GM19455 (cell line): ENCODE measurements around the gene DDOST.

ENCODE experiments used
- ATAC-seq: cut with Tn5 transposase; IDR thresholded peaks from one replicate; pipeline ENCODE4 v1.9.1; 2021; ENCODE audit not compliant: unreplicated experiment

DDOST gene

DNA sequence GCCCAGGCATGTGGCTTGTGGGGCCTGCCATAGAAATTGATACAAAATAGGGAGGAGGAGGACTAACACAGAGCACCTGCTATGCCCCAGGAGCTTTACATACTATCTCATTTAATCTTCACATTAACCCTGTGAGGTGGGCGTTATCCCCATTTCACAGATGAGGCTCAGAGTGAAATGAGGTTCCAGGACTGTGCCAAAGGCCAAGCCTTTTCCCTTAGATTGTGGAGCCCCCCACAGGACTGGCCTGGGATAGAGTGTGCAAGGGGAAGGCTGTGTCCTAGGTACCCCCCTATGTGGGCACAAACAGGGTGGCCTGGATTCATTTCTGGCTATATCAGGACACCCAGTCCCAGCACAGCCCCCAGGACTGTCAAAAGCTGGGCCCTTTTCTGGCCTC lies 2.2 kb upstream of the DDOST start:
- no peak for ATAC-seq

DNA sequence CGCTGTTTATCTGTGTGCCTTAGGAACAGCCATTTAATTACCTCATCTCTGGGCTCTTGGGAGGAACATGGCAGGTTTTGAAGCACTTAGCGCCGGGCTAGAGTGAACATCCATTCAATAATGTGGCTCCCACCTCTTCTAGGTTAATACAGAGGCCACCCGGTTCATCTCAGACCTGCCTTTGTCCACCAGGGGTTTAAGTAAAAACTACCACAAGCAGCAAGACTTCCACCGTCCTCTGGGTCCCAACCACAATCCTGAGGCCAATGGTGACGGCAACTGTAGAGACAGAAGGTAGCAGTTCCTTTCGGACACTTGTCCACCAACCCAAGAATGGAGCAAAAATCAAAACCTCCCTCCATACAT lies 924 bp upstream of the DDOST start:
- ATAC-seq = no peak

DNA sequence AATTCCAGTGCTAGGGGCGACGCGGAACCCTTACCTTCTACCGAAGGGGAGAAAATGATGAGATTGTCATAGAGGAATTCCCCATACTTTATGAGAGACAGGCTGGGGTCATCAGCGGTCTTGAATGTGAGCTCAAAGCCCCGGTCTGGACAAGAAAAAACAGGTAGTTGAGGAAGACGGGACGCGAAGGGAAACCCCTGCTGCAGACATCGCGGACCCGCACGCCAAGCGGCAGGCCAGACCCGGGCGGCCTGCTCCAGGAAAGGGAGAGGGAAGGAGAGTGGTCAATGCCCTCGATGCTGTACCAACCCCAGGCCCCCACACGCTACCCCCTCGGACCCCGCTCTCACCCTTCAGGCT lies 342 bp downstream of the DDOST start:
- peak; percentile 3 for ATAC-seq

DNA sequence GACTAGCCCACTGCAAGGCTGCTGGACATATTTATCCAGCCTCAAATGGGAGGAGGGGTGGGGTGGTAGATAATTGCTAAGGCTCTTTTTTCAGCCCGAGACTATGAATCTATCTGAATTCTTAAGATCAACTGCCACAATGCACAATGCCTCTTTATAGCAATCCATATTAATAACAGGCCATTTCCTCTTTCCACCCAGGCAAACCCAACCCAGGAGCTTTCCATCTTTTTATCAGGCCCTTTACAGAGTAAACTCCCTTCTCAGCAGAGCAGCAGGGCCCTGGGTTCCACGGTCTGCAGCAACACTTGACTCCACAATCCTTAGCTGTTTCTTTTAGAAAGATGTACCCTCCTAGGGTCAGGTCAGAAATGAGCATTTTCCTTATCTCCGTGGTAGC lies 806 bp downstream of the DDOST start:
- ATAC-seq = no peak

DNA sequence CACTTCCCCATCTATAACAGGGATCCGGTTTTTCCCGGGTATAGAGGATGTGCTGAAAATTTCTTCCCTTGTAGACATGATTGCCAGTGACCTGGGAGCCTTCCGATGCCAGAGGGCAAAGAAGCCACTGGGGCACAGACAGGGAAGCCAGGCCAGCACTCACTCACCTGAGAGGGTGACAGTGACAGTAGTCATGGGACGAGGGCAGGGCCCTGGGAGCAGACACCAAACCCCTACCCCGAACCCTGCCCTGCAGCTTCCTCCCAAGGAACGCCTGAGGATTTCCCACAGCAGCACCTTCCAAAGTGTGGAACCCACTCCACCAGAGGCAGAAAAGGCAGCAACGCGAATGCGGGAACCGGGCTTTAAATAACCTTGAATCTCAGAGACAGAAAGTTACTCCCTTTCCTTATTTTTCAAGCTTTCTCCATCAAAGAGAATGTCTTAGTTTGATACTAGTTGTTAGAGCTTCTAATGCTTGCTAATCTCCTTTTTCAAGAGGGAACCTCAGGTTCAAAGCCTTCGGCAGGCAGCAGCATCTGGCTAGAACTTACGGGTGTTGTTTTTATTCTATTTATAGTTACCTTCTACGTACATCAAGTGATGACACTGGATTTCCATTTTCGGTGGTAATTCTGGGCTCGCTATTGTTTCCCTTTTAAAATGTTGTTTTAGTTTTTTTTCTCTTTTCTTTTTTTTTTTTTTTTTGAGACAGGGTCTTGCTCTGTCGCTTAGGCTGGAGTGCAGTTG lies 2.8 kb downstream of the DDOST start:
- ATAC-seq = no peak

DNA sequence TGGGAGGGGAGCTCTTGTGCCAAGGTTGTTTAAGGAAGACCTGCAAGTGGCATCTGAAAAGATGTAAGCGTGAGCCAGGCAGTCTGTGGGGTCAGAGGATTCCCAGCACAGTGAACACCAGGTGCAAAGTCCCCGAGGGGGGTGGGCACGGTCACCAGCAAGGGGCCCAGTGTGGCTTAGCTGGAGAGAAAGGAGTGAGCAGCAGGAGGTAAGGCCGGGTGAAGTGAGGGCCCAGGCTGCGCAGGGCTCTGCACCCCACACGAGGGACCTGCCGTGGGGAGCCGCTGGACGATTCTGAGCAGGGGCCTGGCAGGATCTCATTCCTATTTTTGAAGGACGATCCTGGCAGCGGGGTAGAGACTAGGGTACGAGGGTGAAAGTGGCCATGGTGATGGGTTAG lies 4.1 kb downstream of the DDOST start:
- no peak for ATAC-seq

DNA sequence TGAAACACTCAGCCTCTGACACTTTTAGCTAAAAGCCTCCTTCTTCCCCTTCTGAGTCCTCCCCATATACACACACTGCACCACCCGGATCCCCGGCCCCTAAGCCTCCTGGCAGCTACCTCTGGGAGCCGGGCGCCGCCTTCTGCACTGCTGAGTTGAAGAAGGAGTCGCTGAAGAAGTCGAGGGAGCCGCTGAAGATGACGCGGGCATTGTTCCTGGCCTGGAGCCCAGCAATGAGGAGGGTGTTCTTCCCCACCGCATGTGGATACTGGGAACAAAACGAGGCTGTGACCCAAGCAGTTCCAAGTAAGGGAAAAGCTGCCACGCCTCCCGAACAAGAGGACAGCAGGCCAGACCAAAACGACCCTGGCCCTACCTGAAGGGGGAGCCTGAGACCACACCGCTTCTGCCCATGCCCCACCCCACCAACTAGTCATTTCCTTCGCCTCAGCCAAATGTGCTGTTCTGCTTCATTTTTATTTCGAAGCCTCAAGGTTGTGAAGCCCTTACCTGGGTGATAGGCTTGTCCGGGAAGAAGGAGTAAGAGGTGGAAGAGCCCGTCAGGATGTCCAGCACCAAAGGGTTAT lies 7.0 kb downstream of the DDOST start:
- ATAC-seq = no peak

DNA sequence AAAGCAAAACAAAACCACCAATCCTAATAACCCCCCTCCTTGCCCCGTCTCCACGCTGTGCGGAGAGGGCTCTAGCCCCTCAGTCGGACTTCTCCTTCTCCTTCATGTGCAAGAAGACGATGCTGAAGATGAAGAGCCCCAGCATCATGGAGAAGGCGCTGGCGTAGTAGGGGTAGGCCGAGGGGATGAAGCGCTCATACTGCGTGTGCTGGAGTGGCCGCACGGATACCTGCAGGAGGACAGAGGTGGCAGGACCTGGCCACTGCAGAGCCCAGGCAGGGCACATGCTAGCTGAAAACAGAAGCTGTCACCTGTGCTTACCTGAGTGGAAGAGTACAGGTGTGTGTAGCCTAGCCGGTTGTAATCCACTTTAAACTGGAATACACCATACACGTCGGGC lies 8.9 kb downstream of the DDOST start:
- no peak for ATAC-seq

DNA sequence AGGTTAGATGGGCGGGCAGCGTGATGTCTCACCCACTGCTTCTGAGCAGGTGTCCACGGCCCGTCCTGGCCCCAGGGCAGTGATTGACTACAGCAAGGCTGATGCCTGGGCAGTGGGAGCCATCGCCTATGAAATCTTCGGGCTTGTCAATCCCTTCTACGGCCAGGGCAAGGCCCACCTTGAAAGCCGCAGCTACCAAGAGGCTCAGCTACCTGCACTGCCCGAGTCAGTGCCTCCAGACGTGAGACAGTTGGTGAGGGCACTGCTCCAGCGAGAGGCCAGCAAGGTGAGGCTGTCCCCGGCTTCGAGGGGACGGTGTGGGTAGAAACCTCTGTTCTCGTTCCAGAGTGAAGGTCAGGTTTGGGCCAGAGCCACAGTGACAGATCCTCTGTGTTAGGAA lies 12.2 kb downstream of the DDOST start:
- no peak for ATAC-seq

DNA sequence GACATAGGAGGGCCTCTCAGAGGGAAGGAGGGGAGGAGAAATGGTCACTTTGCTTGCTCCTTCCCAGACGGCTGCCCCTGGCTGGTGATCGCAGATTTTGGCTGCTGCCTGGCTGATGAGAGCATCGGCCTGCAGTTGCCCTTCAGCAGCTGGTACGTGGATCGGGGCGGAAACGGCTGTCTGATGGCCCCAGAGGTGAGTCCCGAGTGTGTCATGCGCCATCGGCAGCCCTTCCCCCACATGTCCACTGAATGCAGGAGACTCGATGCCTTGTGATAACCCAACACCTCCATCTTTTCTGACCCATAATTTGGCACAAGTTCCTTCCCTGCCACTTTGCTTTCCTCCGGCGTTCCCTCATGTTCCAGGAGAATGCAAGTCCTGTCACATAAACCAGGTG lies 12.7 kb downstream of the DDOST start:
- ATAC-seq = no peak

DNA sequence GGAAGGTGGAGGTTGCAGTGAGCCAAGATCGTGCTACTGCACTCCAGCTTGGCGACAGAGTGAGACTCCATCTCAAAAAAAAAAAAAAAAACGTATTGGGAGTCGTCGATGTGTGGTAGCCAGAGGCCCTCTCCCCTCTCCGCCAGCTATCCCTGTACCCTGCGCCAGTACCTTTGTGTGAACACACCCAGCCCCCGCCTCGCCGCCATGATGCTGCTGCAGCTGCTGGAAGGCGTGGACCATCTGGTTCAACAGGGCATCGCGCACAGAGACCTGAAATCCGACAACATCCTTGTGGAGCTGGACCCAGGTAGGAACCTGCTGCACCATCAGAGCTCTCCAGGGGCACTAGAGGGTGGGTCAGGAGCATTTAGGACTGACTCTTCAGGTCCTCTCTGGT lies 15.8 kb downstream of the DDOST start:
- no peak for ATAC-seq

DNA sequence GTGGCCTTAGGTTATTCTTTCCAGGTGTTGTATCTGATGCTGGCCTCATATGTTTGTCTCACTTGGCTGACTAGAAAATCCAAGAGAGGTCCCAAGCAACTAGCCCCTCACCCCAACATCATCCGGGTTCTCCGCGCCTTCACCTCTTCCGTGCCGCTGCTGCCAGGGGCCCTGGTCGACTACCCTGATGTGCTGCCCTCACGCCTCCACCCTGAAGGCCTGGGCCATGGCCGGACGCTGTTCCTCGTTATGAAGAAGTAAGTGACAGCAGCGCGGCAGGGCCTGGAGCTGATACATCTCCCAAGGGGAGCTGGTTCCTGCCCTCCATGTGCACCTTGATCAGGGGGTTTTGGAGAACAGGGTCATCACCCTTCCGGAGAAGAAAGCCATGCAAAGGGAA lies 16.8 kb downstream of the DDOST start:
- ATAC-seq = no peak

DNA sequence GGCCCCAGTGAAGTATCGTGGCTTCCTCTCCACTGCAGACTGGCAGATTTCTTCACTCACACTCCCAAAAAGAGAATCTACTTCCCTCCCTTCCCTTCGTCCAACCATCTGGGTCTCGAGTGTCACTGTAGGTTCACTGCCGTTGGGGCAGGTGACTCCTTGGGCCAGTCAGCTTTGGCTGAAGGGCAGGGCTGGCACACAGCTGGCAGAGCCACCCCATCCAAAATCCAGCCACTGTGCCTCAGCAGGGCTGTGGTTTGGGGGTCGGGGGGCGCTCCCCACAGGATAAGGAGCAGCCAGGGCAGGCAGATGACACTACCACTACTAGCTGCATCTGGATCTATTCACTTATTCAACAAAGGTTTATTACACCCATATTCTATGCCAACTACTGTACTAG lies 18.1 kb downstream of the DDOST start:
- ATAC-seq = no peak

DNA sequence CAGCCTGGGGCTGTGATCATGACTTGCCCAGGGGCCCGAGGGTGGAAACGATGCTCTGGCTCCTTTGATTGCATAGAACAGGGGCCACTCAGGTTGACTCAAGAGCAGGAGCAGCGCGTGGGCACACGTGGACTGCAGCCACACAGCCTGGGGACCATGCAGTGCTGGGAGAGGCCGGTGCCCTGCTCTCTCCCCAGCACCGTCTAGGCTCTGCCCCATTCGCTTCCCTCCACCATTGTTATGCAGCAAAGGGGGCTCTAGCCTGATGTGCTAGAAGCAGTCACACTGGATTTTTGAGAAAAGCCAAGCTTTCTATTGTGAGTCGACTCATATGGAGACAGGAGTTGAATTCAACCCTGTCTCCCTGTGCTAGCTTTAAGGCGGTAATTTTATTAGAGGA lies 19.2 kb downstream of the DDOST start:
- no peak for ATAC-seq

DNA sequence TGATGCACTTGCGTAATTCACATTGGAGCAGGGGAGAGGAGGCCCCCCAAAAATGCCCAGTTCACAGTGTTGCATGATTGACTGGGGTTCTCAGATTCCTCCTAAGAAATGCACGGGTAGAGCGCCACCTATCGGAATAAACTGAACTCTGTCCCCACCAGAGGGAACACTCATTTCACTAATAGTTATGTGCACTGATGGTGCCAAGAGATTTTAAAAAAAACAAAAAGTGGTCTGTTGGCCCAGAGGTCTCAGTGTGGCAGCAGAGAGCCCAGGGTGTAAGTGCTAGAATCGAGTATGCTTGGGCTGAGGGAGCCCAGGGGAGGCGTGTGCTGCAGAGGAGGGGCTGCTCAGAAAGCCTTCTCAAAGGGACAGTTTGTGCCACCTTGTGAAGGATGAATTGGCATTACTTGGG lies 21.0 kb downstream of the DDOST start:
- ATAC-seq = no peak

DNA sequence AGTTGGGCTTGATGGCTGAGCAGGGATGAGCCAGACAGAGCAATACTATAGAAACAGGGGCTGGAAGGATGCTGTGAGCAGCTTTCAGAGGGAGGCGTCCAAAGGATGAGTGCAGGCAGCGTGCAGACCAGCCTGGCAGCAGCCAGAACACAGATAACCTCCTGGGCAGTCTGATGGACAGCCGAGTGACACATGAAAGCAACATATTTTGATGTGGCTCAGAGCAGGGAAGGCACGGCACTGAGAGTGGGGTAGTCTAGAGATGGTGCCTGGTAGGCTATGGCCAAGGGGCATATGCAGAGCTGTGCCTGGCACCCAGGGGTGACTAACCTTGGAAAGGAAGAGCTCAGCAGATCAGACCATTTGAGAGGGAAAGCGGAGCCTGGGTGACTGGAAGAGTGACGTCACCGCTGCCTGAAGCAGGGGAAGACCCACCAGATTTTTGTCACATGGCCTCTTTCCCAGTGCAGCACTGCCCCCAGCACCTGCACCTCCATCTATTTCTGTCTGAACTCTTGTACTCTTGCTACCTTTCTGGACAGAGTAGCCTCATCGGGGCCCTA lies 24.3 kb downstream of the DDOST start:
- no peak for ATAC-seq

DNA sequence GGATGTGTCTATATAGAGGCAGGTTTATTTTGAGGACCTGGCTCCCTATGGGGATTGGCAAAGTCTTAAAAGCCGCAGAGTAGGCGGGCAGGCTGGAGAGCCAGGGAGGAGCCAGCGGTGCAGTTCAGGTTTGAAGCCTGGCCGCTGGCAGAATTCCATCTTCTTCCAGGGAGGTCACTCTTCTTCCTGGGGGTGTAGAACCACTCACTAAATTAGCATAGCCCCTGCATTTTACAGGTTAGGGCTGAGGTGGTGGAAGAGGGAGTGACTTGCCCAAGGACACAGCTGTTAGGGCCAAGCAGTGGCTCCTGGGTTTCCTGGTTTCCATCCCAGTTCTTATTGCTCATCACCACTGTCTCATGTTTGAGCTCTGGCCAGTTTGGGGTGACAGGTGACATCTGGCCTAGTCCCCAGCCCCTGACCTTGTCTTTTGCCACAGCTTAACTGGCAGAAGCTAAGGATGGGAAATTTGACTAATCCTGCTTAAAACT lies 26.5 kb downstream of the DDOST start:
- ATAC-seq = no peak

DNA sequence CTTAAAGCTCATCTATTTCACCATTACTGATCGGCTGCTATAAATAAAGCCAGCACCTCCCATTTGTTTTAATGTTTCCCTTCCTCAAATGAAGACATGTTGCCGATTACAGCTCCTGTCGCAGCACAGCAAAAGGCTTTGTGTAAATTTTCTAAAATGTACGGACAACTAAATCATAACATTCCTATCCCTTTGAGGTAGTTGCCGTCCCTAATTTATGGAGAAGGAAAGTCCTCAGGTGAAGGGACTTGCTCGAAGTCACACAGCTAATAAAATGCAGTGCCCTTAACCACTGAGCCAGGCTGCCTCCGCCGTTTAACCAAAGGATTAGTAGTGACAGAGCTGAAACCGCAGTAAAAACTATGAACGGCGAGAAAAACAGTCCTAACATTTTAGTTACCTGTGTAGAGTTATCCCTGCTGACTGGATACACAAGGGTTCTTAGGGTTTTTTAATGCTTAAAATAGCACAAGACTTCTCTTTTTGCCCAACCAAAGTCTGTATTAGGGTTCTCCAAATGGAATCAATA lies 27.0 kb downstream of the DDOST start:
- no peak for ATAC-seq

DNA sequence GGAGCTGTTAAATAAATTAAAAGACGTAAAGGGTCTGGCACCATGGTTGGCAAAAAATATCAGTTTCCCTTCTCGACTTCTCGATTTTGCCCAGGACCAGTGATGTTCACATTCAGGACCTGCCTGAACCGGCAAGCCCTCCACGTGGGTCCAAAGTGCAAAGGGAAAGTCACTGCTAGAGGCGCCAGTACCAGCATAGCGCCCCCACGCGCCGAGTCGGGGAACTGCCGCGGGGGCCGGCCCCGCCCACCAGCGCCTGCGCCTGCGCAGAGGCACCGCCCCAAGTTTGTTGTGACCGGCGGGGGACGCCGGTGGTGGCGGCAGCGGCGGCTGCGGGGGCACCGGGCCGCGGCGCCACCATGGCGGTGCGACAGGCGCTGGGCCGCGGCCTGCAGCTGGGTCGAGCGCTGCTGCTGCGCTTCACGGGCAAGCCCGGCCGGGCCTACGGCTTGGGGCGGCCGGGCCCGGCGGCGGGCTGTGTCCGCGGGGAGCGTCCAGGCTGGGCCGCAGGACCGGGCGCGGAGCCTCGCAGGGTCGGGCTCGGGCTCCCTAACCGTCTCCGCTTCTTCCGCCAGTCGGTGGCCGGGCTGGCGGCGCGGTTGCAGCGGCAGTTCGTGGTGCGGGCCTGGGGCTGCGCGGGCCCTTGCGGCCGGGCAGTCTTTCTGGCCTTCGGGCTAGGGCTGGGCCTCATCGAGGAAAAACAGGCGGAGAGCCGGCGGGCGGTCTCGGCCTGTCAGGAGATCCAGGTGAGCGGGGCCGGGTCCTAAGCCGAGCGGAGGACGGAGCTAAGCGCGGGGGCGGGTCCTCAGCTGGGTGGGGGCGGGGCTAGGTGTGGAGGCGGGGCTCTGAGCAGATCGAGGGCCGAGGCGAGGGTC lies 27.7 kb downstream of the DDOST start, which contains the start of gene PINK1:
PINK1 (plus strand) TSS at position 269 of the 875 bp plus-strand sequence; CDS start at position 360, 91 bp downstream.
- ATAC-seq = peak; percentile 56

DNA sequence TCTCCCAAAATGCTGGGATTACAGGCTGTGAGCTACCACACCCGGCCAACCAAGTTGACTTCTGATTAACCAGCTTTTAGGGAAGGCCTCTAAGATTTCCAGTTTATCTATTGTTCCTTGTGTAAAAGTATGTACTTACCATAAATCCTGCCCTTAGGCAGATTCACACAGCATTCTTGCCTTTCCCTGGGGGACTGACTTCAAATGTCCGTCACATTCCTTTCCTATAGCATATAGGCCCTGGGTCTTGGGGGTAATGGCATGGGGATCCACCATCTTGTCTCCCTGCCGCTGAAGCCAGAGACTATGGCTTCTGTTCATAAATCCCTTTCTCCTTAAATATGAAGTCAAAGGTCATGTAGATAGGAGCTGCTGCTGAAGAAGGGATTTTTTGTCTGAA lies 28.8 kb downstream of the DDOST start:
- ATAC-seq = no peak

DNA sequence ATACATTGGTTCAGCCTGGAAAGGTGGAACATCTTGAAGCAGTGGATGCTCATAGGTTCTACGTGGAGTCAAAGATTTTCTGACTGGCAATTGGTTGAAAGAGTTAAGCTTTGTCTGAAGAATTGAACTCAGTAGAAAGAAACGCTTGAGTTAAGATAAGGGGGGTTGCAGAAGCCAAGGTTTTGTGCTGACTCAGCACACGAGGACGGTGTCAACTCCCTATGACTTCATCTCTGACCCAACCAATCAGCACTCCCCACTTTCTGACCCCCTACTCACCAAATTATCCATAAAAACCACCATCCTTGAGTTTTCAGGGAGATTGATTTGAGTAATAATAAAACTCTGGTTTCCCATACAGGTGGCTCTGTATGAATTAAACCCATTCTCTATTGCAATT lies 30.4 kb downstream of the DDOST start:
- ATAC-seq = no peak
